ENCODE results near the gene LGR5. TPM values are rescaled to one million over a fixed set of nuclear protein-coding genes. Genes with fewer than 3 reads are reported as not detected.

The LGR5 gene
- total and polyA plus RNA-seq, 2 of the 13 experiments (the other 11 are each of a cell fraction or from before 2014, with no cell fraction given) = 37.0 to 121 TPM

- no peak for TF ChIP-seq GTF2F1 (IDR thresholded peaks at IDR 0.05; ENCODE audit: low read length)
- no peak for TF ChIP-seq MXD3 (CRISPR knock-in tag; IDR thresholded peaks at IDR 0.05)
- TF ChIP-seq DRAP1 (CRISPR knock-in tag; IDR thresholded peaks at IDR 0.05) = no peak
- TF ChIP-seq FOXC1 (CRISPR knock-in tag; IDR thresholded peaks at IDR 0.05; ENCODE audit: borderline replicate concordance) = no peak
- no peak for TF ChIP-seq ZNF281 (CRISPR knock-in tag; IDR thresholded peaks at IDR 0.05; ENCODE audit: borderline replicate concordance)
- TF ChIP-seq BRD4 (CRISPR knock-in tag; IDR thresholded peaks at IDR 0.05) = no peak
- no peak for TF ChIP-seq ZBTB38 (CRISPR knock-in tag; IDR thresholded peaks at IDR 0.05)
- no peak for TF ChIP-seq PLRG1 (conservative IDR thresholded peaks at IDR 0.05)
- no peak for TF ChIP-seq CSRNP2 (CRISPR knock-in tag; conservative IDR thresholded peaks at IDR 0.05; ENCODE audit: low read depth)
- no peak for TF ChIP-seq ZHX1 (CRISPR knock-in tag; IDR thresholded peaks at IDR 0.05; ENCODE audit: low read depth)
- no peak for TF ChIP-seq PLSCR1 (CRISPR knock-in tag; IDR thresholded peaks at IDR 0.05; ENCODE audit: borderline replicate concordance)
- TF ChIP-seq ZNF512B (CRISPR knock-in tag; IDR thresholded peaks at IDR 0.05; ENCODE audit: borderline replicate concordance) = no peak
- H3K4me1 ChIP-seq (ENCODE audit: insufficient read depth, low read length) = no peaks in the 10 kb centered on the region
- no TSS peak for BruUV-seq (replicated peaks)
- H3K27me3 ChIP-seq (ENCODE audit: control insufficient read depth in 1 of 2, insufficient read depth in 2 of 2, low read length in 2 of 2) = no peaks in the 10 kb centered on the region
- WGBS (ENCODE audit: low lambda C conversion rate) = 100% methylated on average over 2 of the region's 2 CpGs
- no peaks in the 10 kb centered on the region for H3K9me3 ChIP-seq (ENCODE audit: low read length)
- FAIRE-seq (no peak), ATAC-seq (no peak), DNase-seq (ENCODE audit: low spot score) (no peak)
- no peak overlapping the region for H3K9ac ChIP-seq (ENCODE audit: insufficient read depth, low read depth, low read length)
- ChIA-PET POLR2A (no interaction called here), CTCF (ENCODE audit: low intra/inter-chr PET ratio, low total read pairs) (no interaction called here)
- H2AFZ ChIP-seq (ENCODE audit: low read length) = no peak overlapping the region
- no peaks in the 10 kb centered on the region for H3K79me2 ChIP-seq (ENCODE audit: insufficient read depth, low read length)
- intact Hi-C loops (cut with micrococcal nuclease; ENCODE audit: unreplicated experiment) (no loop called here), in situ Hi-C loops (cut with HindIII; ENCODE audit: extremely low pct_ligation_motif_present, low pct_unique_long_range_greater_than_20kb) (no loop called here)
- no peak overlapping the region for H3K4me2 ChIP-seq (ENCODE audit: low read depth, low read length)
- peaks cover 20 to 62% of the 10 kb centered on the region in 2 experiments for H3K36me3 ChIP-seq (replicated peaks in 1 of 2; ENCODE audit: control insufficient read depth in 1 of 2, insufficient read depth in 2 of 2, low read length in 2 of 2)
- H3K4me3 ChIP-seq (replicated peaks in 1 of 3; ENCODE audit: insufficient read depth in 1 of 3, low read depth in 2 of 3, low read length in 3 of 3) = no peak overlapping the region
- H4K20me1 ChIP-seq (ENCODE audit: insufficient read depth, low read length) = no peaks in the 10 kb centered on the region
- no peak overlapping the region for H3K27ac ChIP-seq (ENCODE audit: extremely low read length, insufficient read depth, low read length)
Observed at GRCh38 chr12:71566655-71567054, 127.1 kb downstream of the LGR5 start.
